Mucosa of rectum (tissue), 2 donors: ENCODE results near the gene PPM1B.

Source experiments
- H3K27ac ChIP-seq, 2 donors: one replicate each; pipeline ENCODE4 v1.7.0; 2013; ENCODE audit warnings: inconsistent platforms in 2 of 2, low read depth in 2 of 2, low read length in 2 of 2
- H3K27me3 ChIP-seq, 2 donors: one replicate each; pipeline ENCODE4 v1.7.0; 2013; ENCODE audit warnings: low read length in 2 of 2; ENCODE audit not compliant: control insufficient read depth in 2 of 2, insufficient read depth in 2 of 2
- H3K36me3 ChIP-seq, 2 donors: one replicate each; pipeline ENCODE4 v1.7.0; 2013; ENCODE audit warnings: low read length in 2 of 2; ENCODE audit not compliant: control insufficient read depth in 2 of 2, insufficient read depth in 2 of 2
- H3K4me1 ChIP-seq, 2 donors: one replicate each; pipeline ENCODE4 v1.7.0; 2013; ENCODE audit warnings: low read length in 2 of 2, mild to moderate bottlenecking in 1 of 2; ENCODE audit not compliant: control insufficient read depth in 2 of 2, insufficient read depth in 2 of 2
- H3K4me3 ChIP-seq, 2 donors: one replicate each; pipeline ENCODE4 v1.7.0; 2013; ENCODE audit warnings: low read length in 2 of 2
- H3K9ac ChIP-seq, 2 donors: one replicate each; pipeline ENCODE4 v1.7.0; 2013; ENCODE audit warnings: low read length in 2 of 2, low read depth in 1 of 2, mild to moderate bottlenecking in 1 of 2
- H3K9me3 ChIP-seq, 2 donors: one replicate each; pipeline ENCODE4 v1.7.0; 2013; ENCODE audit warnings: low read length in 2 of 2; ENCODE audit not compliant: control insufficient read depth in 2 of 2
- donor health status: healthy.
- donor health status: Normal muscosa, but diverticular disease.

Gene PPM1B

DNA sequence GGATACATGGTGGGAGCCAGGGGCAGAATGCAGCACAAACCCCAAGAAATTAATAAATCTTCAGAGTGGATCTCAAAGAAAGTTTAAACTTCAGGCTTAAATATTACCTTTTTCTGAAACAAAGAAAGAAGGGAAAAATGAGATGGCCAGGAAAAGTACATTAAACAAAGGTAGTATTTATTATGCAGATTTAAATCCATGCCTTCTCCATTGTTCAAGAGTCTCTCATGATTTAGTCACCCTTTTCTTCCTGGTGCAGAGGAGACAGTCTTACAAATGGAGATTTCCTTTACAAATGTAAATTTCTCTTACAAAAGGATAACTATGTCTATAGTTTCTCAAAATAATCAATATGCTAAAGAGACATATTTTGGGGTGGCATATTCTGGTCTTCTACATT is 33.4 kb upstream of the PPM1B start:
- no peak overlapping the region for H3K9ac ChIP-seq
- no peaks in the 10 kb centered on the region for H3K4me1 ChIP-seq
- H3K9me3 ChIP-seq: no peaks in the 10 kb centered on the region
- no peaks in the 10 kb centered on the region for H3K27me3 ChIP-seq
- no peak overlapping the region for H3K27ac ChIP-seq
- H3K36me3 ChIP-seq: no peaks in the 10 kb centered on the region
- H3K4me3 ChIP-seq: no peak overlapping the region

DNA sequence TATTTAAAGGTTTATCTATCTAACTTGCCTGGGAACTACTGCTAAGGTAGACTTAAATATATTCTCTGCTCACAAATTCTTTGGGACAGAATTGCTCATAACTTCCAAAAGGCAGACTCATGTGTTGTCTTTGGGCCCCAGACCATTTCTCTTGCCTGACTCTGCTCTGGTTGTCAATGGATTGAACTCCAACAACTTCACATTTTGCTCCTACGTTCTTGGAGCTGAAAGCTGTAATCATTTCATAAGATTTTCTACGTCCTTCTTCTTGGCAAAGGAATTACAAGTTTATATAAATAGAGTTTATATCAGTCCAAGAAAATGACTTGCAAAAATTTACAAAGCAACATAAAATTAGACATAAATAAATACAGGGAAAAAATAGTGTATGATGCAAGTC is 32.9 kb upstream of the PPM1B start:
- H3K27me3 ChIP-seq: no peaks in the 10 kb centered on the region
- H3K4me3 ChIP-seq: no peak overlapping the region
- no peaks in the 10 kb centered on the region for H3K9me3 ChIP-seq
- H3K4me1 ChIP-seq: no peaks in the 10 kb centered on the region
- no peaks in the 10 kb centered on the region for H3K36me3 ChIP-seq
- no peak overlapping the region for H3K9ac ChIP-seq
- no peak overlapping the region for H3K27ac ChIP-seq

DNA sequence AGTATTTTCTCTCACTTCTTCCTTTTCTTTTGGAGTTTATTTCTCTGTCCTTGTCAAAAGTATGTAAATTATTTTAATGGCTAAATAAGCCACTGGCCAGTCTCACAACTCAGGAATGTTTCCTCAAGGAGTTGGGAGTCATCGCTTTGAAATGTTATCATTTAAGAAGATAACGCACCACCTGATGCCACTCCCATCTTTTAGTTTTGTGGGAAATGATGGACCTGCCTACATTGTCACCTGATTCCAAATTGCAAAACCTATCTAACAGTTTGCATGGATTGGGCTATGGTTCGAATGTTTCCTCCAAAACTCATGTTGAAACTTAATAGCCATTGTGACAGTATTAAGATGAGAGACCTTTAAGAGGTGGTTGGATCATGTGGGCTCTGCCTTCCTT is 32.4 kb upstream of the PPM1B start:
- Histone ChIP-seq H3K9me3 (no peaks in the 10 kb centered on the region), H3K4me3 (no peak overlapping the region), H3K4me1 (no peaks in the 10 kb centered on the region), H3K36me3 (no peaks in the 10 kb centered on the region), H3K27ac (no peak overlapping the region), H3K27me3 (no peaks in the 10 kb centered on the region), H3K9ac (no peak overlapping the region)

DNA sequence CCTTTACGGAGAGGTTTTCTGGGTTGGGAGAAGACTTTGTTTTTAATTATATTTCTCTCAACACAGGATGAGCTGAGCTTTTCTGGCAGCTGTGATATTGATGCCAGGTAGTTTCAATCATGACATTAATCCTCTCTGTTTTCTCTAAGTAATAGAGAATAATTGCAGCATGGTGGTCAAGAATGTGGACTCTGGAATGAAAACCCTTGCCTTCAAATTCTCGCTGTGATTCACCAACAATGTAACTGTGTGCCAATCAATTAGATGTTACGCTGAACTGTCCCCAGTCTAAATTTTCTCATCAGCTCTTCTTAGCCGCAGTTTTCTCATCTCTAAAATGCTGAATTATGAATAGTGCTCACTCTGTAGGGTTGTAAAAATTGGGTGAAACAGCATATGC is 31.6 kb upstream of the PPM1B start:
- no peak overlapping the region for H3K4me3 ChIP-seq
- H3K27ac ChIP-seq: no peak overlapping the region
- no peaks in the 10 kb centered on the region for H3K9me3 ChIP-seq

DNA sequence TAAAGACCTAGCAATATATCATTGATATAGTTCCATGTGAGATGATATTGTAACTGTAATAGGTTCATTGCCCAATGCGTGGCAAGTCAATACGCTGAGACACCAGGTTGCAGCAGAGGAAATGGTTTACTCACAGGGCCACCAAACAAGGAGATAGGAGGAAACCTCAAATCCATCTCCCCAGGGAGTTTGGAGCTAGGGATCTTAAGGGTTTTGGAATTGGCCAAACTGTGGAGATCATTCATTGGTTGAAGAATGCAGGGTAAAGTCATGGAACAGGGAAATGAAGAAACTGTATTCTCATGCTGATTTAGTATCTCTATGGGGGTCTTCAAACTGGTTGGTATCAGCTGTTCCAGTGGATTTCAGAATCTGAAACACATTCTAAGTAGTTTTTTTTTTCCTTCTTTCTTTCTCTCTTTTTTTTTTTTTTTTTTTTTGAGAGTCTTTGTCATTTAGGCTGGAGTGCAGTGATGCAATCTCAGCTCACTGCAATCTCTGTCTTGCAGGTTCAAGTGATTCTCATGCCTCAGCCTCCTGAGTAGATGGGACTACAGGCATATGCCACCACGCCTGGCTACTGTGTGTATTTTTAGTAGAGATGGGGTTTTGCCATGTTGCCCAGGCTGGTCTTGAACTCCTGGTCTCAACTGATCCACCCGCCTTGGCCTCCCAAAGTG is 30.7 kb upstream of the PPM1B start:
- Histone ChIP-seq H3K4me3 (no peak overlapping the region), H3K36me3 (no peaks in the 10 kb centered on the region), H3K27me3 (no peaks in the 10 kb centered on the region), H3K4me1 (no peaks in the 10 kb centered on the region), H3K9me3 (no peaks in the 10 kb centered on the region), H3K9ac (no peak overlapping the region), H3K27ac (no peak overlapping the region)

More for the DNA sequence above, 31.6 kb upstream of the PPM1B start:
- Histone ChIP-seq H3K27me3 (no peaks in the 10 kb centered on the region), H3K4me1 (no peaks in the 10 kb centered on the region), H3K36me3 (no peaks in the 10 kb centered on the region), H3K9ac (no peak overlapping the region)

DNA sequence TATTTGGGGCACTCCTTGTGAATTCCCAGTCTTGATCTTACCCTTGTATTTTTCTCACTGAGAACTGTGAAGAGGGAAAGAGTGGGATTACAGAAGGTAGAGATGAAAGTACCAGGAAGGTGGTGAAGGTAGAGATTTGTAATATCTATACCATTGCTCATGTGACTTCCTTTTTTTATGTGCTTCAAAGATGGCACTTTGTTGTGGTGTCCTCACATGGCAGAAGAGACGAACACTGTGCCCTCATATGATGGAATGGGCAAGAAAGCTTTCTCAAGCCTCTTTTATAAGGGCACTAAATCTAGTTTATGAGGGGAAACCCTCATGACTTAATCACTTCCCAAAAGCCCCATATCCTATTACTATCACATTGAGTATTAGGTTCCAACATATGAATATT is 28.9 kb upstream of the PPM1B start:
- Histone ChIP-seq H3K36me3 (no peaks in the 10 kb centered on the region), H3K4me1 (no peaks in the 10 kb centered on the region), H3K27ac (no peak overlapping the region), H3K27me3 (no peaks in the 10 kb centered on the region), H3K9ac (no peak overlapping the region), H3K4me3 (no peak overlapping the region), H3K9me3 (no peaks in the 10 kb centered on the region)

DNA sequence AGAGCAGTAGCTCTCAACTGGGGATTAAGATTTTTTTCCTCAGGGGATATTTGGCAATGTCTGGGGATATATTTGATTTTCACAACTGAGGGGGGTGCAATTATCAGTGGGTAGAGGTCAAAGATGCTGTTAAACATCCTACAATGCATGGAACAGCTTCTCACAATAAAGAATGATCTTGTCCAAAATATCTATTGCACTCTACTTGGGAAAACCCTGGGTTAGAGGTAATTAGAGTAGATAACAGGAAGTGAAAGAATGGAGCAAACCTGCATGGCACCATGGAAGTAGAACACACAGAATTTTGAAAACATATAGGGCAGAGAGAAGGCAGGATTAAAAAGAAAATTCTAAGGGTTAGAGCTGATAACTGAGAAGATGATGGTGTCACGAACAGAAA is 26.4 kb upstream of the PPM1B start:
- Histone ChIP-seq H3K9ac (no peak overlapping the region), H3K4me1 (no peaks in the 10 kb centered on the region), H3K4me3 (no peak overlapping the region), H3K27me3 (no peaks in the 10 kb centered on the region), H3K9me3 (no peaks in the 10 kb centered on the region), H3K27ac (no peak overlapping the region), H3K36me3 (no peaks in the 10 kb centered on the region)

DNA sequence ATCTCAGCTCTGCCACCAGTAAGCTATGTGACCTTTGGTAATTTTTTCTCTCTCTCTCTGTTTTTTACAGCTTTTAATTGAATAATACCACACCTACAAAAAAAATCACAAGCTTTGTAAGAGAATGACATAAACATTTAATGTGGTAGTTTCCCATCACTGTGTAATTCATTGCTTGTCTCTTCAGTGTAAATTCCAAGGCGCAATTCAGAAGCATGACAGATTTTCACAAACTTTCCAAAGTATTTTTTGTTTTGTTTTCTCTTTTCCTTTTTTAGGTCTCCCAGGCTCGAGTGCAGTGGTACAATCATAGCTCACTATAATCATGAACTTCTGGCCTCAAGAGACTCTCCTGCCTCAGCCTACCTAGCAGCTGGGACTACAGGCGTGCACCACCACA is 25.0 kb upstream of the PPM1B start:
- H3K27ac ChIP-seq: no peak overlapping the region
- H3K36me3 ChIP-seq: no peaks in the 10 kb centered on the region
- no peak overlapping the region for H3K4me3 ChIP-seq
- H3K4me1 ChIP-seq: no peaks in the 10 kb centered on the region
- no peaks in the 10 kb centered on the region for H3K9me3 ChIP-seq
- H3K27me3 ChIP-seq: no peaks in the 10 kb centered on the region
- H3K9ac ChIP-seq: no peak overlapping the region

DNA sequence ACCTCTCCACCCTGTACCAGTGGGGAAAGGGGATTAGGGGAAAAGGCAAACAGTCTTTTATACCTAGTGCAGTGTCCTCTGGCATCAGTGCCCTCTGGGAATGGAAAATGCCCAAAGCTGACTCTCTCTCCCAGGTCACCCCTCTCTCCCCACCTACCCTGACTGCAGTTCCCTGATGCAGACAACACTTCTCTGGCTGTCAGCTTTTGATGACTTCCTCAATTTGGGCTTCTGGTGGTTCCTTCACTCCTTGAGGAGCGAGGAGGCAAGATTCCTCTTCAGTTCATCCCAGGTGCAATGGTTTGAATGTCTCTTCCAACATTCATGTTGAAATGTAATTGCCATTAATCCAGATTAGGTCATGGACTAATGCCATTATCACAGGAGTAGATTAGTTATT is 19.7 kb upstream of the PPM1B start:
- no peaks in the 10 kb centered on the region for H3K9me3 ChIP-seq
- H3K27me3 ChIP-seq: no peaks in the 10 kb centered on the region
- no peaks in the 10 kb centered on the region for H3K4me1 ChIP-seq
- H3K9ac ChIP-seq: no peak overlapping the region
- no peak overlapping the region for H3K27ac ChIP-seq
- no peak overlapping the region for H3K4me3 ChIP-seq
- no peaks in the 10 kb centered on the region for H3K36me3 ChIP-seq

DNA sequence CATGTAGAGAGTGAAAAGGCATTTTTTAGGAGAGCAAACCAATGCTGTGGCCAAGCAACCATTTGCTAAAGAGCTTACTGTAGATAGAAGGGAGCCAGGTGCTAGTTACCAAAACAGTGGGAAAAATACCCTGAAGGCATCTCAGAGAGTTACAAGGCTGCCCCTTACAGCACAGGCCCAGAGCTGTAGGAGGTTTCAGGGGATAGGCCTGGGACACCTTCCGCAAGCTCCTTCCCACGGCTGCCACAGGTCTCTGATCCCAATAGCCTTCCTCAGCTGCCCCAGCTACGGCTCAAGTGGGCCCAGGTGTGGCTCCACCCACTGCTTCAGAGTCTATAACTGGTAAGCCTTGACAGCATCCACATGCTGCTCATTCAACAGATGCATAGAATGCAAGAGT is 18.2 kb upstream of the PPM1B start:
- Histone ChIP-seq H3K4me1 (no peaks in the 10 kb centered on the region), H3K36me3 (no peaks in the 10 kb centered on the region), H3K27me3 (no peaks in the 10 kb centered on the region), H3K4me3 (no peak overlapping the region), H3K9ac (no peak overlapping the region), H3K9me3 (no peaks in the 10 kb centered on the region), H3K27ac (no peak overlapping the region)
